Thymus (tissue), 11 donors: ENCODE results near the gene GPR158. TPM values are rescaled to one million over a fixed set of nuclear protein-coding genes. Genes with fewer than 3 reads are reported as not detected.

Source experiments
- DNase-seq, 9 donors: peaks; one replicate each; pipeline ENCODE4 v3.0.0-alpha.2; 2013; ENCODE audit warnings: low spot score in 9 of 9, low read depth in 6 of 9, missing footprints in 1 of 9
- H3K27ac ChIP-seq, 2 donors: one replicate each; pipeline ENCODE4 v1.5.1; 2013; ENCODE audit warnings: control low read depth in 1 of 2, low read depth in 1 of 2, low read length in 1 of 2, mild to moderate bottlenecking in 1 of 2, moderate library complexity in 1 of 2
- H3K27me3 ChIP-seq, 2 donors: one replicate each; pipeline ENCODE4 v1.5.1; 2013; ENCODE audit warnings: low read length in 1 of 2; ENCODE audit not compliant: control insufficient read depth in 2 of 2, insufficient read depth in 1 of 2
- H3K36me3 ChIP-seq, 2 donors: one replicate each; pipeline ENCODE4 v1.5.1; 2013; ENCODE audit warnings: low read length in 1 of 2, mild to moderate bottlenecking in 1 of 2, moderate library complexity in 1 of 2; ENCODE audit not compliant: control insufficient read depth in 2 of 2, insufficient read depth in 2 of 2
- H3K4me1 ChIP-seq, 2 donors: one replicate each; pipeline ENCODE4 v1.5.1; 2013; ENCODE audit warnings: low read length in 2 of 2; ENCODE audit not compliant: control insufficient read depth in 2 of 2, insufficient read depth in 2 of 2
- H3K4me3 ChIP-seq, 2 donors: one replicate each; pipeline ENCODE4 v1.5.1; 2013; ENCODE audit warnings: low read length in 2 of 2, control low read depth in 1 of 2, mild to moderate bottlenecking in 1 of 2
- H3K9me3 ChIP-seq, 2 donors: one replicate each; pipeline ENCODE4 v1.5.1; 2013; ENCODE audit warnings: low read length in 1 of 2, mild to moderate bottlenecking in 1 of 2; ENCODE audit not compliant: control insufficient read depth in 2 of 2, insufficient read depth in 1 of 2
- WGBS: extraction: QIAGEN DNeasy Blood & Tissue Kit; methylation state at CpG from one replicate; pipeline ENCODE4 v1.1.7; 2013; 5-methylcytosine and 5-hydroxymethylcytosine counted together
- polyA plus RNA-seq: library from polyadenylated mRNA; stranded (reverse); fragments of 200-250 nt; gene quantifications from one replicate; pipeline ENCODE4 v1.2.3, GENCODE V29; 2013
- total RNA-seq: library from RNA; stranded (reverse); fragments of 120-200 nt; gene quantifications from one replicate; pipeline ENCODE4 v1.2.4, GENCODE V29; 2013
- donor health status: healthy.

GPR158 gene
- total and polyA plus RNA-seq, 2 donors, result under 0.01 to 0.02 TPM

DNA sequence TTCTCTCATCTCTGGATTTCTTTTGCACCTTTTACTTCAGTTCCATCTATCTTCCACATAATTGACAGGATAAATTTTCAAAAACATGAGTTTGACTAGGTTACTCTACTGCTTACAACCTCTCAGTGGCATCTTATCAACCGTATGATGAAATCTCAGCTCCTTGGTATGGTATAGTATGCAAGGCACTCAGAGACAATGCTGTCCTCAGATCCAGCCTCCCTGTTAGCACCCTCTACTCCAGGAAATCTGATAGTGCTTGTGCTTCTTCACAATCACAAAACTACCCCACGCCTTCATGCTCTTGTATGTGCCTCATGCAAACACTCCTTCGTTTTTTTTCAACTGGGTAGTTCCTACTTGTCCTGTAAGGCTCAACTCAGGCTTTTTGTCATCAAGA is 330.7 kb downstream of the GPR158 start:
- WGBS, result 82% methylated on average over 3 of the region's 3 CpGs
- no peaks in the 10 kb centered on the region for H3K27me3 ChIP-seq
- no peak overlapping the region for H3K27ac ChIP-seq
- H3K9me3 ChIP-seq, result no peaks in the 10 kb centered on the region
- H3K4me1 ChIP-seq, result no peaks in the 10 kb centered on the region
- no peaks in the 10 kb centered on the region for H3K36me3 ChIP-seq
- no peak for DNase-seq
- H3K4me3 ChIP-seq, result no peak overlapping the region

- 72% methylated on average over 2 of the region's 2 CpGs for WGBS
- no peak overlapping the region for H3K27ac ChIP-seq
Observed at GRCh38 chr10:25506821-25507335, 332.1 kb downstream of the GPR158 start.

DNA sequence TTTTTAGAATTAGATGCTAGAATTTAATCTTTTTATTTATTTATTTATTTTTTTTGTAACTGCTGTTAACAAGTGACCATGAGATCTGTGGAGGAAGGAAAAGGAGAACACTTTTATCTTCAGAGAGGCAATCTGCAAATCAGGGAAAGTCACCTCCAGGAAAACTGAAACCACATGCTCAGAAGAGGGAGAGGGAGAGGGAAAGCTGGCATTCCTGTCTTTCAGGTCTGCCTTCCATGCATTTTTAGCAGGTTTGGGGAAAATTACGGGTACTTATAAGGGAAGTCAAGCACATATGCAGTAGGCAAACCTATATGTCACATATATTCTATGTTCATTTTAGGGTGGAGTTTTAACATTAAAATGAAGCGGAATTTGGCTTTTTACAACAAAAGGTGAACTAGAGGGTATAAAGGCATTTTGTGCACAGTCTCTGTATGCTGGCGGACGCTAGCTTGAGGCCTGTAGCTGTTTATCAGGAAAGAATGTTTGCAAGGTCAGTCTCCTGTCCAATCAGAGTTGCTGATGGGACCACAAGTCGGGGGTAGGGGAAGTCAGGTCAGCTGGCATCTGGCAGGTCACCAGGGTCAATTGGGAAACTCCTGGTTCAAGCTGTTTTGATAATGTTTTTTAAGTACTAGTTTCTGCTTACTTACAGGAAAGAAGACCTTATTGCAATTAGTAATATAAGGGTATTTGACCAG is 333.5 kb downstream of the GPR158 start:
- H3K9me3 ChIP-seq, result no peaks in the 10 kb centered on the region
- no peaks in the 10 kb centered on the region for H3K36me3 ChIP-seq
- H3K27me3 ChIP-seq, result no peaks in the 10 kb centered on the region
- H3K4me1 ChIP-seq, result no peaks in the 10 kb centered on the region
- DNase-seq, result no peak
- H3K4me3 ChIP-seq, result no peak overlapping the region
- H3K27ac ChIP-seq, result no peak overlapping the region
- 73% methylated on average over 5 of the region's 5 CpGs for WGBS

More at GRCh38 chr10:25506821-25507335, 332.1 kb downstream of the GPR158 start:
- Histone ChIP-seq H3K27me3 (no peaks in the 10 kb centered on the region), H3K4me3 (no peak overlapping the region), H3K4me1 (no peaks in the 10 kb centered on the region), H3K36me3 (no peaks in the 10 kb centered on the region), H3K9me3 (no peaks in the 10 kb centered on the region)
- DNase-seq, result no peak

DNA sequence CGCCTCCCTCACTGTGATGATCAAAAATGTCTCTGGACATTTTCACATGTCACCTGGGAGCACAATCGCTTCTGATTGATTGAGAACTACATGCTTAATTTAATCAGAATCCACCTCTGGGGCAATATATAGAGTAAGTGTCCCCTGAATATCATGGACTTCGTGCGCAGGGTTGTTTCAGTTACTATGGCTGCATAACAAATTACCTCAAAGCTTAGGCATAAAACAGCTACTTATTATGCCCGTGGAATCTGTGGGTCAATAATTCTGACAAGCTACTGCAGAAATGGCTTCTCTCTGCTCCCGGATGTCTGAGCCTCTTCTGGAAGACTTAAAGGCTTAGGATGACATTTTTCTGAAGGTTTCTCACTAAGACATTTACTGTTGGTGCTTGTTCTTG is 334.4 kb downstream of the GPR158 start:
- no peaks in the 10 kb centered on the region for H3K36me3 ChIP-seq
- H3K4me3 ChIP-seq, result no peak overlapping the region
- 94% methylated on average over 6 of the region's 6 CpGs for WGBS
- no peak overlapping the region for H3K27ac ChIP-seq
- H3K9me3 ChIP-seq, result no peaks in the 10 kb centered on the region
- no peaks in the 10 kb centered on the region for H3K27me3 ChIP-seq
- H3K4me1 ChIP-seq, result no peaks in the 10 kb centered on the region
- no peak for DNase-seq

DNA sequence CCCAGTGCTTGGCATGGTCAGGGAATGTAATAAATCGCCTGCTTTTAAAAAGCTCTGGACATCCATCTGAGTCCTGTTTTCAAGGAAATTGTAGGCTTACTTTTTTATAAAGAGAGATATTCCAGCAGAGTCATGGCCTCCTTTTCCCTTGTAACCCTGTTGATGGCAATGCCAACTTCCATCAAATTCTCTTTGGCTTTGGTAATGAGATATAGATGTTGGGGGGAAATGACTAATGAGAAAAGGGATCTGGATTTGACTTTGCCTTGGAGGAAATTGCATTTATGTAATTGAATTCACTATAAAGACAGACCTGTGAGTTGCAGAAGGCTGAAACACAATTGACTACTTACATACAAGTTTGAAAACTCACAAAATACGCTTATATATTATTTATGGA is 347.5 kb downstream of the GPR158 start:
- 86% methylated on average over 2 of the region's 2 CpGs for WGBS
- Histone ChIP-seq H3K9me3 (peaks cover 0 to 4% of the 10 kb centered on the region in 2 donors), H3K4me3 (no peak overlapping the region), H3K36me3 (no peaks in the 10 kb centered on the region), H3K4me1 (no peaks in the 10 kb centered on the region), H3K27me3 (no peaks in the 10 kb centered on the region), H3K27ac (no peak overlapping the region)
- no peak for DNase-seq

DNA sequence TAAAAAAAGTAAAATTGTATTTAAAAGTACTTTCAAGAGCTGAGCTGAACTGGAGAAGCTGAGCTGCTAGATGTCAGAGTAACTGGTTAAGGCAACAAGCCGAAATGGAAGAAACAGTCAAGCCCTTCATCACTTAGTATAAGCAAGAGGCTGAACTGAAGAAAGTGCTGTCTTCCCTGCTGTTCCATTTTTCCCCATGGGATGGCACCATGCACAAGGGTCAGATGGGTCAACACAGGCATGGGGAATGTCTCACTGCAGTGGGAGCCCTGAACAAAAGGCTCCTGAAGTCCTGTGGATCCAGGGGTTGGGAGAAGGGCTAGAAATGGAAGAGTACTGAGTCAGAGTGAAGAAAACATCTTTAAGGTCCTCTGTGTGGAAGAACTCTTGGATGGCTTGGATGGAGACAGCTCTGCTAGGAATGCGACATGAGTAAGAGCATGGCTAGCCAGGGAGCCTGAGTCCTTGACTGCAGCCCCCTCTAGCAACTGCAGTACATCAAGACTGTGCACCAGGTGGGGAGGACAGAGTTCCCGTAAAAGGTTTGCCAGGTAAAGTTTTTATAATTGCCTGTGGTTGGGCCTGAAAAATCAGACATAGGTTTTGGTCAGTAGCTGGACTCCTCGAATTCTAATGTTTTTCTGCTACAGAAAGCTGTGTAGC is 348.3 kb downstream of the GPR158 start:
- Histone ChIP-seq H3K36me3 (no peaks in the 10 kb centered on the region), H3K27ac (no peak overlapping the region), H3K4me3 (no peak overlapping the region), H3K27me3 (no peaks in the 10 kb centered on the region), H3K9me3 (peaks cover 0 to 4% of the 10 kb centered on the region in 2 donors), H3K4me1 (no peaks in the 10 kb centered on the region)
- WGBS, result 84% methylated on average over 4 of the region's 4 CpGs
- no peak for DNase-seq

DNA sequence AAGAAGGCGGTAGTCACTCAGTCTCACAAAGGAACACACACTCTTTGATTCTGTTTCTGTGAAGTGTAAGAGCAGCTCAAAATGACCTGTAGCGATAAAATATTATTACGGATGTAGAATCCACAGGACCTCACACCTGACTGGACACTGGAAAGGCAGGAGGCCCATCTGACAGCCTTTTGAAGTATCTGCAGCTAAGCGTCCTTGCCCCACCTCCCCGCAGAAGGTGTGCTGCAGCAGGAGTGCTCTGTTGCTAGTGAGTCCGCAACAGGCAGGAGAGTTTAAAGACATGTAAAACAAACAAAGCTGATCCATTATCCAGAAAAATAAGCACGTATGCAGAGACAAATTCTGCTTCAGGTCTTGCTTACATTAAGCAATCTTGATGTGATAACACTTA is 355.5 kb downstream of the GPR158 start:
- Histone ChIP-seq H3K27me3 (no peaks in the 10 kb centered on the region), H3K27ac (no peak overlapping the region), H3K36me3 (no peaks in the 10 kb centered on the region), H3K9me3 (no peaks in the 10 kb centered on the region), H3K4me1 (no peaks in the 10 kb centered on the region), H3K4me3 (no peak overlapping the region)
- WGBS, result 79% methylated on average over 7 of the region's 7 CpGs
- no peak for DNase-seq

- DNase-seq, result no peak
- WGBS, result 85% methylated on average over 5 of the region's 5 CpGs
- no peaks in the 10 kb centered on the region for H3K27me3 ChIP-seq
- H3K36me3 ChIP-seq, result no peaks in the 10 kb centered on the region
- H3K4me1 ChIP-seq, result no peaks in the 10 kb centered on the region
- no peak overlapping the region for H3K27ac ChIP-seq
- no peaks in the 10 kb centered on the region for H3K9me3 ChIP-seq
- no peak overlapping the region for H3K4me3 ChIP-seq
Observed at GRCh38 chr10:25531457-25532061, 356.8 kb downstream of the GPR158 start.

DNA sequence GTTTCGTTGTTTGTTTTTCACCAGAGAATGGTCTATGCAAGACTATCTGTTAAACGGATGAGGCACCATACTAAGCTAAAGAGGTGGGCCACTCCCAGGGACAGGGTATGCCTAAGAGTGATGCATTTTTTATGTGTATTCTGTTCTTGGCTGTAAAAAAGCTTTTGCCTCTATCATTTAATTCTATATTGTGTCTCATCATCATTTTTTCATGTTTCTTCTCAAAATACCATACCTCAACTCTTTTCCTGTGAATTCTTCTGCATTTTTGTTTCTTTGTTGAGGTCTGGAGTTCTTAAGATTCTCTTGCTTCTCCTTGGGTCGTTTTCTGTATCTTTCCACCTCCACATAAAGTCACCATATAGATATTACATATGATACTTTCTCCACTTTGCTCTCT is 357.4 kb downstream of the GPR158 start:
- H3K4me3 ChIP-seq, result no peak overlapping the region
- H3K36me3 ChIP-seq, result no peaks in the 10 kb centered on the region
- no peak for DNase-seq
- H3K27ac ChIP-seq, result no peak overlapping the region
- H3K27me3 ChIP-seq, result no peaks in the 10 kb centered on the region
- WGBS, result 73% methylated on average over 3 of the region's 3 CpGs
- H3K9me3 ChIP-seq, result no peaks in the 10 kb centered on the region
- H3K4me1 ChIP-seq, result no peaks in the 10 kb centered on the region
